Kidney epithelial cell (primary cell): ENCODE results near the gene TBXAS1. TPM values are rescaled to one million over a fixed set of nuclear protein-coding genes. Genes with fewer than 3 reads are reported as not detected.
A peak's percentile ranks its signal among the peaks of the same experiment; 100 is the strongest.

Source experiments
- DNase-seq: peaks from one replicate; pipeline ENCODE4 v3.0.0-alpha.2; 2010; ENCODE audit warnings: low read depth
- H3K27me3 ChIP-seq: 2 replicates; pipeline ENCODE4 v1.6.0; 2011; ENCODE audit warnings: low read length; ENCODE audit not compliant: control insufficient read depth, insufficient read depth
- H3K36me3 ChIP-seq: 2 replicates; pipeline ENCODE4 v1.5.1; 2011; ENCODE audit warnings: low read length; ENCODE audit not compliant: control insufficient read depth, insufficient read depth
- H3K4me3 ChIP-seq: 2 replicates; pipeline ENCODE4 v1.5.1; 2011; ENCODE audit warnings: low read depth, mild to moderate bottlenecking, control low read depth, low read length
- CTCF ChIP-seq: IDR thresholded peaks from 2 replicates; pipeline ENCODE4 v1.5.1; 2011; ENCODE audit warnings: mild to moderate bottlenecking, moderate library complexity, low read length, control low read depth, inconsistent platforms; ENCODE audit not compliant: insufficient read depth, poor library complexity, severe bottlenecking
- total RNA-seq: library from RNA; depleted of rRNA; stranded (reverse); fragments of >200 nt; gene quantifications from 2 replicates; pipeline ENCODE4 v1.2.3, GENCODE V29; 2015

TBXAS1 gene
- total RNA-seq, 1 donor from 2014 or later, result 7.8 TPM

GRCh38 chr7:140035400-140036223, 206.5 kb downstream of the TBXAS1 start:
- no peak for TF ChIP-seq CTCF
- H3K36me3 ChIP-seq, result peaks cover 4% of the 10 kb centered on the region
- DNase-seq, result peak; percentile 21

GRCh38 chr7:140036224-140036962, 207.3 kb downstream of the TBXAS1 start:
- H3K4me3 ChIP-seq, result no peak overlapping the region
- H3K27me3 ChIP-seq, result no peaks in the 10 kb centered on the region
- TF ChIP-seq CTCF, result no peak
- no peak for DNase-seq
- H3K36me3 ChIP-seq, result peaks cover 4% of the 10 kb centered on the region

More at GRCh38 chr7:140035400-140036223, 206.5 kb downstream of the TBXAS1 start:
- H3K4me3 ChIP-seq, result no peak overlapping the region
- no peaks in the 10 kb centered on the region for H3K27me3 ChIP-seq

GRCh38 chr7:140039066-140039465, 210.0 kb downstream of the TBXAS1 start:
- no peaks in the 10 kb centered on the region for H3K27me3 ChIP-seq
- H3K4me3 ChIP-seq, result no peak overlapping the region
- no peak for DNase-seq
- TF ChIP-seq CTCF, result no peak
- peaks cover 4% of the 10 kb centered on the region for H3K36me3 ChIP-seq

GRCh38 chr7:140039896-140040295, 210.8 kb downstream of the TBXAS1 start:
- Histone ChIP-seq H3K4me3 (no peak overlapping the region), H3K36me3 (peaks cover 4% of the 10 kb centered on the region), H3K27me3 (no peaks in the 10 kb centered on the region)
- no peak for DNase-seq
- no peak for TF ChIP-seq CTCF

- Histone ChIP-seq H3K27me3 (no peaks in the 10 kb centered on the region), H3K36me3 (peaks cover 4% of the 10 kb centered on the region), H3K4me3 (no peak overlapping the region)
- TF ChIP-seq CTCF, result no peak
- no peak for DNase-seq
These were observed 212.8 kb downstream of the TBXAS1 start for GRCh38 chr7:140041659-140042385.
